DOHH2 (cell line): Measurements from ENCODE around the gene ANXA6.

Source experiments
- EZH2phosphoT487 ChIP-seq: fragments of 200-600 bp; sonication (generic); IDR thresholded peaks from 2 replicates; pipeline ENCODE4 v1.6.1; 2017; ENCODE audit warnings: borderline replicate concordance, mild to moderate bottlenecking, antibody characterized with exemption, low read length, moderate library complexity, mixed read lengths
- TF ChIP-seq, protein P1 (sequence below): fragments of 200-600 bp; sonication (generic); IDR thresholded peaks from one replicate; pipeline ENCODE4 v1.5.1; 2014; ENCODE audit warnings: antibody characterized with exemption, mild to moderate bottlenecking, low read depth, low read length; ENCODE audit not compliant: poor library complexity, severe bottlenecking

DNA sequence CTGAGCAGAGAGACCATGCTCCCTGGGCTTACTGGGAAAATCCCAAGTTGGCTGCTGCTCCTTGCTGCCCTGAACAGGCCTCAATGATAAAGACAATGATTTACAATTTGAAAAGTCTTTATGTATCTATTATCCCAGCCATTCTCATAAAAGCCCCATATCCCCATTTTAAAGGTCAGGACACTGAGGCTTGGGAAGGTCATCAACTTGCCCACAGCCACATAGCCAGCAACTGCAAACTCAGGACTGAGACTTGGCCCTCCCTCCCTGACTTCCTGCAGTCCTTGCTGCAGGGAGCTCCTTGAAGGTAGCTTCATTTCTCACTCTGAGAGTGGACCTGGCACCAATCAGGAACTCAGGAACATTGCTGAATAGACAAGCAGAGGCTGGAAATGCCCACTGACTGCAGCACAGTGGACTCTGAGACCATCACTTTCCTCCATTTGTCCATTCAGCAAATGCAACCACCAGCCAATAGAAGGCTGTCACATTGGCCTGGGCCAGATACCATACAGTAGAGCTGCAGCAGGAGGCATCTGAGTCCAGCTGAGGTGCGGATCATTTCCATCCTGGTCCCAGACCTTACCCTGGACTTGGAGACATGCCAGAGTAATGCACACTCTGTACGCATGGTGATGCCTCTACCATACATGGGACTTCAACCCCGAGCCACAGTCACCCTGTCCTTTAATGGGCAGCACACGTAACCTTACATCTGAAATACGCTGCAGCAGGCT, 95.0 kb downstream of the ANXA6 start:
- TF ChIP-seq, protein P1, sequence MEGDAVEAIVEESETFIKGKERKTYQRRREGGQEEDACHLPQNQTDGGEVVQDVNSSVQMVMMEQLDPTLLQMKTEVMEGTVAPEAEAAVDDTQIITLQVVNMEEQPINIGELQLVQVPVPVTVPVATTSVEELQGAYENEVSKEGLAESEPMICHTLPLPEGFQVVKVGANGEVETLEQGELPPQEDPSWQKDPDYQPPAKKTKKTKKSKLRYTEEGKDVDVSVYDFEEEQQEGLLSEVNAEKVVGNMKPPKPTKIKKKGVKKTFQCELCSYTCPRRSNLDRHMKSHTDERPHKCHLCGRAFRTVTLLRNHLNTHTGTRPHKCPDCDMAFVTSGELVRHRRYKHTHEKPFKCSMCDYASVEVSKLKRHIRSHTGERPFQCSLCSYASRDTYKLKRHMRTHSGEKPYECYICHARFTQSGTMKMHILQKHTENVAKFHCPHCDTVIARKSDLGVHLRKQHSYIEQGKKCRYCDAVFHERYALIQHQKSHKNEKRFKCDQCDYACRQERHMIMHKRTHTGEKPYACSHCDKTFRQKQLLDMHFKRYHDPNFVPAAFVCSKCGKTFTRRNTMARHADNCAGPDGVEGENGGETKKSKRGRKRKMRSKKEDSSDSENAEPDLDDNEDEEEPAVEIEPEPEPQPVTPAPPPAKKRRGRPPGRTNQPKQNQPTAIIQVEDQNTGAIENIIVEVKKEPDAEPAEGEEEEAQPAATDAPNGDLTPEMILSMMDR, result no peak
- TF ChIP-seq EZH2phosphoT487, result no peak
